Cardiac ventricle fibroblast (primary cell): ENCODE results near the gene PRXL2C. TPM values are rescaled to one million over a fixed set of nuclear protein-coding genes. Genes with fewer than 3 reads are reported as not detected.

Experiments
- total RNA-seq: library from RNA; depleted of rRNA; stranded (reverse); fragments of >200 nt; gene quantifications from 2 replicates; pipeline ENCODE4 v1.2.3, GENCODE V29; 2015

The PRXL2C gene, protein sequence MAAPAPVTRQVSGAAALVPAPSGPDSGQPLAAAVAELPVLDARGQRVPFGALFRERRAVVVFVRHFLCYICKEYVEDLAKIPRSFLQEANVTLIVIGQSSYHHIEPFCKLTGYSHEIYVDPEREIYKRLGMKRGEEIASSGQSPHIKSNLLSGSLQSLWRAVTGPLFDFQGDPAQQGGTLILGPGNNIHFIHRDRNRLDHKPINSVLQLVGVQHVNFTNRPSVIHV
- 10.9 and 12.0 TPM in 2 replicates for total RNA-seq

GRCh38 chr9:96655198-96655851 is at the start of gene PRXL2C:
TSS of gene PRXL2C (minus strand) at chr9:96655317. CDS start at chr9:96655281, 36 bp downstream.

GRCh38 chr9:96619491-96620180 is 35.5 kb downstream of the PRXL2C start, which contains the start of gene CDC14B:
TSS of gene CDC14B (minus strand) at chr9:96619843. CDS start at chr9:96619378, 465 bp downstream.

Other genes with a start within 250 kb of the PRXL2C start
- 0.50 and 0.59 TPM in 2 replicates for gene ZNF367, start 236.9 kb downstream of the PRXL2C start, total RNA-seq
- 9.5 TPM in 2 replicates for gene HABP4, start 205.1 kb downstream of the PRXL2C start, total RNA-seq
- 8.0 and 8.9 TPM in 2 replicates for gene CDC14B, start 35.5 kb downstream of the PRXL2C start, total RNA-seq
- 8.5 and 9.4 TPM in 2 replicates for gene ZNF510, start 122.8 kb upstream of the PRXL2C start, total RNA-seq
- gene ZNF782, start 199.2 kb upstream of the PRXL2C start, total RNA-seq: 0.87 and 1.5 TPM in 2 replicates